Measurements from ENCODE around the gene DHRS11.

GRCh38 chr17:36614081-36614480 lies 22.4 kb downstream of the DHRS11 start:
- no peak for TF ChIP-seq FOXP2 (optimal IDR thresholded peaks at IDR 0.05; ENCODE audit: control extremely low read depth, extremely low read length, insufficient read depth)
- no peak for TF ChIP-seq POLR2AphosphoS5 (IDR thresholded peaks at IDR 0.05; ENCODE audit: borderline replicate concordance, low read depth, low read length)
- TF ChIP-seq EZH2 (IDR thresholded peaks at IDR 0.05), result no peak

All from SK-N-MC (cell line).